ENCODE measurements around the gene RTL5.
A peak's percentile ranks its signal among the peaks of the same experiment; 100 is the strongest.

RTL5 gene

DNA sequence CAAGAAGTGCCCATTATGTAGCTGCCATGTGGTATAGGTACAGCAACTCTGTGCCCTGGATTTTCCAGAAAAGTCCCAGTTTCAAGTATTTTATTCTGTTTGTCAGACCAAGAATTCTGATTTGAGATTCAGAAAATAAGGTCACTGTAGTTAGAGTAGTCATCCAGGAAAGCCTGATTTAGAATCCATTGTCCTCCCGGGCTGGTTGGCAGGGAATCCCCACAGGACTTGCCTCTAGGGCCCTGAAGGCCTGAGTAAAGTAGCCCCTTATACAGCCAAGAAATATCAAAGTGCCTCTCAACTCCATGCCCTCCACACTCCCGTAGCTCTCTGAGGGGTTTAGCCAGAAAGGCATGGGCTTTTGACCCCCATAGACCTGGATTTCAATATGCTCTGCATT lies 36.3 kb downstream of the RTL5 start:
- peaks cover 16% of the 10 kb centered on the region for H3K4me1 ChIP-seq (ENCODE audit: insufficient read depth, low read length, poor library complexity, severe bottlenecking)
- no peaks in the 10 kb centered on the region for H3K9me3 ChIP-seq (ENCODE audit: insufficient read depth, low read depth, low read length)
- no peak overlapping the region for H3K9ac ChIP-seq (ENCODE audit: low read depth, low read length, poor library complexity, severe bottlenecking)
- H3K36me3 ChIP-seq (ENCODE audit: insufficient read depth, low read length), result no peaks in the 10 kb centered on the region
- no peak for TF ChIP-seq CTCF (conservative IDR thresholded peaks at IDR 0.05; ENCODE audit: low read length)
- no peak for TF ChIP-seq EZH2phosphoT487 (IDR thresholded peaks at IDR 0.05; ENCODE audit: borderline replicate concordance)
- H3F3A ChIP-seq (ENCODE audit: low read depth), result no peaks in the 10 kb centered on the region
- H3K9me2 ChIP-seq (replicated peaks; ENCODE audit: low read depth, low read length), result no peaks in the 10 kb centered on the region
- no peaks in the 10 kb centered on the region for H4K20me1 ChIP-seq (ENCODE audit: insufficient read depth, low read length, poor library complexity, severe bottlenecking)
- H3K4me3 ChIP-seq (ENCODE audit: low read length, poor library complexity, severe bottlenecking), result no peak overlapping the region
- no peak overlapping the region for H2AFZ ChIP-seq (ENCODE audit: low read length)
- H3K4me2 ChIP-seq (ENCODE audit: low read depth, low read length, poor library complexity, severe bottlenecking), result no peak overlapping the region
- no peaks in the 10 kb centered on the region for H3K27me3 ChIP-seq (ENCODE audit: insufficient read depth, low read length, poor library complexity, severe bottlenecking)
- no peaks in the 10 kb centered on the region for H3K79me2 ChIP-seq (ENCODE audit: insufficient read depth, low read length)

DNA sequence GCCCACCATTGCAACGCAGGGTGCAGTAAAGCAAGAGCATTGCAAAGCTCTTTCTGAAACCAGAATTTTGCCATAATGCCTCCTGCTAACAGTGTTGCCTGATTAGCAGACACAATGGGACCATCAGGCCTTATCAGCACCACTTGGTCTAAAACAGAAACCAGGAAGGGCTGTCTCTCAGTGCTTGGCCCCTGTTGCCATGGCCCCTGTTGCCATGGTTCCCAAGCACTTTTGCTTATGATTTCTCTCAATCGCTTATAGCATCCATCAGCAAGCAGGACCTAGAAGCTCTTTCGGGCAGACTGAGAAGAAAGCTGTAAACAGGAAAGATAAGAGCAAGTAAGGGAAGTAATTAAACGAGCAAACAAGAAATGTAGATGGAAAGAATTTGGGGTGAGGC lies 36.8 kb downstream of the RTL5 start:
- no peak overlapping the region for H2AFZ ChIP-seq (ENCODE audit: low read length)
- H3K9me3 ChIP-seq (ENCODE audit: insufficient read depth, low read depth, low read length), result no peaks in the 10 kb centered on the region
- H3K4me1 ChIP-seq (ENCODE audit: insufficient read depth, low read length, poor library complexity, severe bottlenecking), result peaks cover 11% of the 10 kb centered on the region
- H3K27me3 ChIP-seq (ENCODE audit: insufficient read depth, low read length, poor library complexity, severe bottlenecking), result no peaks in the 10 kb centered on the region
- TF ChIP-seq EZH2phosphoT487 (IDR thresholded peaks at IDR 0.05; ENCODE audit: borderline replicate concordance) (no peak), CTCF (conservative IDR thresholded peaks at IDR 0.05; ENCODE audit: low read length) (no peak)
- H3K9me2 ChIP-seq (replicated peaks; ENCODE audit: low read depth, low read length), result no peaks in the 10 kb centered on the region
- no peak overlapping the region for H3K4me3 ChIP-seq (ENCODE audit: low read length, poor library complexity, severe bottlenecking)
- no peaks in the 10 kb centered on the region for H3K36me3 ChIP-seq (ENCODE audit: insufficient read depth, low read length)
- H3K9ac ChIP-seq (ENCODE audit: low read depth, low read length, poor library complexity, severe bottlenecking), result no peak overlapping the region
- no peaks in the 10 kb centered on the region for H4K20me1 ChIP-seq (ENCODE audit: insufficient read depth, low read length, poor library complexity, severe bottlenecking)
- H3F3A ChIP-seq (ENCODE audit: low read depth), result no peaks in the 10 kb centered on the region
- no peaks in the 10 kb centered on the region for H3K79me2 ChIP-seq (ENCODE audit: insufficient read depth, low read length)
- H3K4me2 ChIP-seq (ENCODE audit: low read depth, low read length, poor library complexity, severe bottlenecking), result no peak overlapping the region

DNA sequence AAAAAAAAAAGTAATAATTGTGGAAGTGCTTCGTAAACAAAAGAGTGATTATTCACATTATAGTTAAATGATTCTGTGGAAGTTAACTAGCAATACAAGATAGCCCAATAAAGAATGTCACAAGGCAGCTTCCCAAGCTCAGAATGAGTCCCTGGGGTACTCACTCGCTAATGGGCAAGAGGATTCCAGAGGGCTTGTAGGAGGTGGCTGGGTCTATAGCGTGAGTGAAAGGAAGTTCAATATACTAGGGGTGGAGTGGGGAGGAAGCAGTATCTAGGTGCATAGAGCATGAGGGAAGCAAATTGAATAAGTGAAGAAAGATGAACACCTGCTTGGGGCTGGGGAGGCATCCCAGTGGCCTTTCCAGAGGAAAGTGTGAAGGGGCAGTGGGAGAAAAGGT lies 42.5 kb downstream of the RTL5 start:
- Histone ChIP-seq H3K36me3 (ENCODE audit: insufficient read depth, low read length) (no peaks in the 10 kb centered on the region), H3K79me2 (ENCODE audit: insufficient read depth, low read length) (peaks cover 18% of the 10 kb centered on the region; the same call in 1 of the 2 replicates), H3K4me1 (ENCODE audit: insufficient read depth, low read length, poor library complexity, severe bottlenecking) (peaks cover 13% of the 10 kb centered on the region), H3K4me2 (ENCODE audit: low read depth, low read length, poor library complexity, severe bottlenecking) (peak overlapping the region; percentile 12), H2AFZ (ENCODE audit: low read length) (no peak overlapping the region), H3K27me3 (ENCODE audit: insufficient read depth, low read length, poor library complexity, severe bottlenecking) (no peaks in the 10 kb centered on the region), H4K20me1 (ENCODE audit: insufficient read depth, low read length, poor library complexity, severe bottlenecking) (peaks cover 2% of the 10 kb centered on the region), H3F3A (ENCODE audit: low read depth) (no peaks in the 10 kb centered on the region), H3K9me2 (replicated peaks; ENCODE audit: low read depth, low read length) (no peaks in the 10 kb centered on the region), H3K9ac (ENCODE audit: low read depth, low read length, poor library complexity, severe bottlenecking) (no peak overlapping the region), H3K9me3 (ENCODE audit: insufficient read depth, low read depth, low read length) (no peaks in the 10 kb centered on the region), H3K4me3 (ENCODE audit: low read length, poor library complexity, severe bottlenecking) (no peak overlapping the region)
- no peak for TF ChIP-seq CTCF (conservative IDR thresholded peaks at IDR 0.05; ENCODE audit: low read length)
- no peak for TF ChIP-seq EZH2phosphoT487 (IDR thresholded peaks at IDR 0.05; ENCODE audit: borderline replicate concordance)
